PFSK-1 (cell line): ENCODE measurements around the gene PRDM1.

Experiments
- POLR2AphosphoS5 ChIP-seq: IDR thresholded peaks from 2 replicates; pipeline ENCODE4 v1.6.1; 2012; ENCODE audit warnings: low read depth, mild to moderate bottlenecking, control low read depth, low read length, moderate library complexity
- REST ChIP-seq, 2 experiments: IDR thresholded peaks; 2 replicates each; pipeline versions ENCODE4 v1.6.1 to v1.8.0; 2011 to 2012; ENCODE audit warnings: low read depth in 2 of 2, low read length in 2 of 2, control low read depth in 1 of 2, inconsistent platforms in 1 of 2, mild to moderate bottlenecking in 1 of 2, moderate library complexity in 1 of 2; ENCODE audit not compliant: insufficient read depth in 1 of 2
- TAF1 ChIP-seq: IDR thresholded peaks from 2 replicates; pipeline ENCODE4 v1.6.1; 2012; ENCODE audit warnings: low read length, control low read depth, borderline replicate concordance; ENCODE audit not compliant: insufficient read depth

GRCh38 chr6:106147476-106147875 lies 61.3 kb downstream of the PRDM1 start:
- no peak for TF ChIP-seq POLR2AphosphoS5
- no peak for TF ChIP-seq REST (IDR thresholded peaks at IDR 0.05; ENCODE audit: insufficient read depth in 1 of 2, low read depth in 2 of 2, low read length in 2 of 2)
- TF ChIP-seq TAF1 = no peak
